NCI-H748 treated with DMSO at 0.1 percent for 48 hours (cell line): ENCODE results near the gene SUPT20HL2.
"Not testable (repeated sequence)": the region's sequence is repeated elsewhere in the genome, so short reads cannot be mapped to it uniquely, and the experiment has no call there.

Experiments used
- DNase-seq: peaks from one replicate; lab custom pipeline; 2025; lab: John Stamatoyannopoulos, UW

SUPT20HL2 gene

DNA sequence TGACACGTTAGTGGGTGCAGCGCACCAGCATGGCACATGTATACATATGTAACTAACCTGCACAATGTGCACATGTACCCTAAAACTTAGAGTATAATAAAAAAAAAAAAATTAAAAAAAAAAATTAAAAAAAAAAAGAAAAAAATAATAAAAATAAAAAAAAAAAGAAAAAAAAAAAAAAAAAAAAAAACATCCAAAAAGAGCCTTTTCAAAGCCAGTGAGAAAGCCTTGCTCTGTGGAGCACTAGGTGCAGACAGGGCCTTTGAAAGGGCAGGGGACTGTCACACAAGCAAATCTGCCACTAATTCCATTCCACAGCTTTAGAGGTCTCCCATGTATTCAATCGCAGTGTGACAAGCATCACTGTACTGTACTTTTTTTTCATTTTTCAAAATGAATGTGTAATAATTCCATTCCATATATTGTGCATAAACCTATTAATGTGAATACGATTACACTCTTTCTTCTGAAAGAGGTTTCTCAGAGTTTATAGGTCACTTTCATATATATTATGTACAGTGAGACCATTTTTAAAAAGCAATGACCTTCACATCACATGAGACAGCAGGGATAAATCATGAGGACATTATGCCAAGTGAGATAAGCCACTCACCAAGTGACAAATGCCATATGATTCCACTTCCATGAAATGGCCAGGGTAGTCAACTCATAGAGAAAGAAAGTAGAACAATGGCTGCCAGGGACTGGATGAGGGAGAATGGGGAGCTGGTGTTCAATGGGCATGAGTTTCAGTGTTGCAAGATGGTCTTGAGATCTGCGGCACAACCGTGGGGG lies 4.1 kb downstream of the SUPT20HL2 start:
- not testable (repeated sequence) for DNase-seq

DNA sequence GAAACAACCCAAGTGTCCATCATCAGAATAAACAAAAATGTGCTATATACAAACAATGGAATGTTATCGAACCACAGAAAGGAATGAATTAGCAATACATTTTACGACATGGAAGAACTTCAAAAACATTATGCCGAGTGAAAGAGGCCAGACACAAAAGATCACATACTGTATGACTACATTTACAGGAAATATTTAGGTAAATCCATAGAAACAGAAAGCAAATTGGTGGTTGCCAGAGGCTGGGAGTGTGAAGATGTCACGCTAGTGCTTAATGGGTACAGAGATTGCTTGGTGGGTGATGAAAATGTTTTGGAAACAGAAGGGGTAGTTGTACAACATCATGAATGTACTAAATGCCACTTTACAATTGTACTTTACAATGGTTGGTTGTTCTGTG lies 5.1 kb downstream of the SUPT20HL2 start:
- DNase-seq = not testable (repeated sequence)

DNA sequence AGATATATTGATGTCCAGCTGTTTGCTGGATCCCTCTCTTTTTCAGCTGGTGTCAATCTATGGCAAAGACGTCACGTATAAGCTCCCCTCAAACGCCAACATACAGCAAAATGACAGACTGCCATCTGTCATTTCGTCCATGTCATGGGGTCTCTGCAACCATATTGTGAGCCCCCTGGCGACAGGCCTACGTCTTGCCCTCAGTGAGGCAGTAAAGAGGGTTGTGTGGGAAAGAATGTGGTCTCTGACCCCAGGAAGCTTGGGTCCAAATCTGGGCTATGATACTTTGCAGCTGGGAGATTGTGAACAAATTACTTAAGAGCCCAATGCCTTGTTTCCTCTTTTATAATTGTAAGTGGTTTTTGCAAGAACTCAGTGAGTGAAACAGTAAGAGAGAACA lies 7.4 kb downstream of the SUPT20HL2 start:
- no peak for DNase-seq

DNA sequence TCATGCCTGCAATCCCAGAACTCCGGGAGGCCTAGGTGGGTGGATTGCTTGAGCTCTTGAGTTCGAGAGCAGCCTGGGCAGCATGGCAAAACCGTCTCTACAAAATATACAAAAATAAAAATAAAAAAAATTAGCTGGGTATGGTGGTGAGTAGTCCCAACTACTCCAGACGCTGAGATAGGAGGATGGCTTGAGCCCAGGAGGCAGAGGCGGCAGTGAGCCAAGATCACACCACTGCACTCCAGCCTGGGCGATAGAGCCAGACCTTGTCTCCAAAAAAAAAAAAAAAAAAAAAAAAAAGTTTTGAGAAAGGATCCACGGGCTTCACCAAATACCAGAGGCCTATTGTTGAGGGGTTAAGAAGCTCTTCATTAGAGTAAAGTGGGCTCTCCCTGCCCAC lies 8.0 kb downstream of the SUPT20HL2 start:
- no peak for DNase-seq

DNA sequence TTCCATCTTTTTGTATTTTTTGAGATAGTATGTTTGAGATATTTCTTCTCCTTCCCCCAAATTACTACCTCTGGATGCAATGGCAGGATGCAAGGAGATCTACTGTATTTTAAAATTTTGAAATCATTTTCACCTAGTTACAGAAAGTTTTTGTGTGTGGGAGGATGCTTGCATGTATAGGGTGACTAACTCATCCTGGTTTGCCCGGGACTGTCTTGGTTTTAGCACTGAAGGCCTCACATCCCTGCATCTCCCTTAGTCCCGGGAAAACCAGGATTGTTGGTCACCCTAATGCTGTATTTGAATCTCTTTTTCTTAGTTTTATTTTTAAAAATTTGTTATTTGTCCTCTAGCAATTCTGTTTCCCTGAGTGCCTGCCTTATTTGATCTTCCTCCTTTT lies 12.1 kb downstream of the SUPT20HL2 start:
- DNase-seq = no peak

DNA sequence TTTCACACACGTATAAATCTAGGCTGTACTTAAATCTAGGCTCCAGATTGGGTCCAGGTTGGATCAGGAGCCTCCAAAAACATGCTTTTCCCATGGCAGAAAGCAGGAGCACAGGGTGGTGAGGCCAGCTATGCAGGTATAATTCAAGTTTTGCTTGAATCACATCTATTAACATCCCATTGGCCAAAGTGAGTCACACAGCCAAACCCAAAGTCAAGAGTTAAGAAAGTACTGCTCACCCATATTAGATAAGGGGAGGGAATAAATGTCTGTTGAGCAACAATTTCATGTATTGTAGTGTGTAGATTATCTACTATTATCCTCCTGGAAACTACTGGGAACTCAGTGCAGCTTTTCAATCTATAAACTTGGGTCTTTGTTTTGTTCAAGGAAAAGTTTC lies 12.8 kb downstream of the SUPT20HL2 start:
- no peak for DNase-seq

DNA sequence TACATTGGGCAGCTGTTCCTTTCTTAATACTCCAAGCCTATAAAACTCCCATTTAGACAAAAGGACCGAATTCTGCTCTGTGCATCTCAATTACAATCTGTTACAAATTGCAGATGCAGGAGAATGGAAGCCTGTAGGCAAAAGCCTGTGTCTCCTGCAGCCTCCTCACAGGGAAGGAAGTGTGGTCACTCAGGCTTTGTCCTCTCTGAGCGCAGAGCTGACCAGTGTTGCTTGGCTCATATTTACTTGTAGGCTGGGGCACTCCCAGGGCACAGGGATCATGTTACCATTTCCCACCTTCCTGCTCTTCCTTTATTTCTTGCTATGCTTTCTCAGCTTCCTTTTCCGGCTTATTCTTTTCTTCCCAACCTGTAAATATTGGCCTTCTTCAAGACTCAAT lies 15.7 kb downstream of the SUPT20HL2 start:
- DNase-seq = no peak

DNA sequence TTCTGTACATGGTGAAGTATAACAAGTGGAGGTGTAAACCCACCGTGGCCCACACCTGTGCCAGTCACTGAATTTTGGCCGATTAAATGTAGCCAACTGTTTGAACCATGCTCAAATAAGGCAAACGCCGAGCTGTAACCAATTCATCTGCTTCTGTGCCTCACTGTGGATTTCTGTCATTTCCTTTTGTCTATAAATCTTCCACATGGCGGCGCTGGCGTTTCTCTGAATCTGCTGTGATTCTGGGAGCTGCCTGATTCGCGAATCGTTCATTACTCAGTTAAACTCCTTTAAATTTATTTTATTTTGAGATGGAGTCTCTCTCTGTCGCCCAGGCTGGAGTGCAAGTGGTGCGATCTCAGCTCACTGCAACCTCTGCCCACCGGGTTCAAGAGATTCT lies 19.2 kb downstream of the SUPT20HL2 start:
- peak; percentile 11 for DNase-seq

DNA sequence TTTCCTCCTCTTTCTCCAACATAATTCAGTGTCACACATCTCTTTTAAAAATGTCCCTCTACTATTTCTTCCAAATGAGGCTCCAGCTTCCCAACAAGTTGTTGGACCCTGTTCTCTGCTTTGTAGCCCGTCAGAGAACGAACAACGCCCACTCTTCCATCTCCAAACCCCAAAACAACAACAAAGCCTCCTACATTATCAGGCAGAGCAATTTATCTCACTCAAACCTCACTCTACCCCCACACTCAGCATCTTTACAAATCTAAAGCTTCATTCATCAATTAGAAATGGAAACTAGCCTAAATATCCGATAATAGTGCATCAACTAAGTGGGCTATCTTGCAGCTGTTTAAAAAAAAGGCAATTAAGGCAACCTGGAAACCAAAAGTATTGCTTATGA lies 20.5 kb downstream of the SUPT20HL2 start:
- DNase-seq = no peak

DNA sequence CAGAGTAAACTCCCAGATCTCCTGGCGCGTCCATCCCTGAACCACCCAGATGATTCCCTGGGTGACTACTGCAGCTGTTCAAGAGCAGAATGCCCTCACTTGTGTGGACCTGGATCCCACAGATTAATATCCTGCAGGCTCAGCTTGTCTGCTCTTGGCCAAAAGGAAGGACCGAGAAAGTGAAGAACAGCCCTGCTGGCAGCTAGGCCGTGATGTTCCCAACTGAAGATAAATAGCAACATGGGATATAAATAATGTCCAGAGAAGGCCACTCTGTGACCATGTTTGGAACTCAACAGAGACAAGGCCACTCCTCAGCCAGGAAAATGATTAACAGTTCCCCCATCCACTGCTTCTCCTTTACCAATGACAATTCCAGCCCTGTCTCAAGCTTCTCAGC lies 21.5 kb downstream of the SUPT20HL2 start:
- no peak for DNase-seq

DNA sequence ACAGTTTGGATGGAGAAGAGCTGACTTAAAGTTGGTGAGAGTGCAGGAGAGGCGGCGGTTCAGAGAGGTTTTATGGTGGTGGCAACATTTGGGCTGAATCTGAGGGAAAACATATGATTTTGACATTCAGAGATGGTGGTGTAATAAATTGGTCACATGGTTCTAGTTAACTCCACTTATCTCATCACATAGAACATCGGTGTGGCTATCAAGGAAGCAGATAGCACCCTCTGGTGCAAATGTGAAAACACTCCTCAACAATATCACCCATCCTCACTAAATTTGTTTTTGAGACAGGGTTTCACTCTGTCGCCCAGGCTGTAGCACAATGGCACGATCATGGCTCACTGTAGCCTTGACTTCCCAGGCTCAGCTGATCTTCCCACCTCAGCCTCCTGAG lies 28.8 kb downstream of the SUPT20HL2 start:
- no peak for DNase-seq

DNA sequence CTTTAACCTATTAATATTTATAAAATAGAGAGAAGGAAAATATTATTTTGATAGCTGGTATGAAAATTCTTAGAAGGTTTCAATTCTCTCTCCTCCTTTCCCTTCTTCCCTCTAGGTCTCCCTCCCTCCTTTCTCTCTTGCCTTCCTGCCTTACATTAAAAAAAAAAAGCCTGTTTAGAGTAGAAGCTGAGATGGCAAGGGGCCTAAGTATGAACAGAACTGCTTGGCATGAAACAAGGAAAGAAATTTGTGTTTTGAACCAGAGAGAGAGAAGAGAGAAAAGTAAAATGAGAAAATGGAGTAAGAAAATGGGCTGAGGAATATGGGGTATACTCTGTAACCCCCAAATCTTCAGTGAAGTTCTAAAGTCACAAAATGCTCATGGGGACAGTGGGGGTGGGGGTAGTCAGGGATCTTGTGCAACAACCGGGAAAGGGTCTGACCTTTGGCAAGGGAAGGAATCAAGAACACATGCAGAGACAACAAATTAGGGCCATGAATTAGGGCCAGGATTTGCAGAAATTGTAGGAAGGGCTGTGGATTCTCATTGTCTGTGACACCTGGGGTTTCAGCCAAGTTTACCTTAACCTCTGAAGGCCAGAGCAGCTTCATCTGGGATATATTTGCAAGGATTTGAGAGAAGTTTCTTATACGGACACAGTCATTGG lies 30.6 kb downstream of the SUPT20HL2 start:
- no peak for DNase-seq

DNA sequence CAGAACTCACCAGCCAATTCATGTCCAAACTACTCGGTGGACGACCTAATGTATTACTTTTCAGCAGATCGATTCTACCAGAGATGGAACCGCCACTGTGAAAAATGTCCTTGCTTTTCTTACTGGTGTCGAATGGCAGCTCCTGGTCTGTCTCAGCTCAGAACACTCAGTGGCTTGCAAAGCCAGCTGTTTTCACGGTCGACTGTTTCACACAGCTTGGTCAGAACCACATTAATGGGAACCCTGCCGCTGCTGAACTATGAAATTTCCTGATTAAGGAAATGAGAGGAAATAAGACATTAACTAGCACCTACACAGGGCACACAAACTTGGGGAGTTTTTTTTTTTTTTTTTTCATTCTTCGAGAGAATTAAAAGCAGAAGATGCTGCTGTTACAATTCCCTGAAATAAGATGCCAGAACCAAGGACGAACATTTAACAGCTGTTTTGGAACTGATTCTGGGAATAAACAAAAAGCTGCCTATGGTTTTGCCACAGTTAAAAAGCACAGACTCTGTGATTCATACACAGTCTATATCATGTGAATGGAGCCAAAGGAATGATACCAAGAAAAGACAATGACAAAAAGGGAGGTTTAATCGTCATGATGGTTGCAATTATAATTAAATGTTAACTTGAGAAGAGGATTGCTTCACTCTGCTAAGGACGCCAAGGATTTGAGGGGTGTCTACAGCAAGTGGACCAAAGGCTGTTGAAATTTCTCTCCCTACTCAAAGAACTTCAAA lies 31.3 kb downstream of the SUPT20HL2 start:
- no peak for DNase-seq

DNA sequence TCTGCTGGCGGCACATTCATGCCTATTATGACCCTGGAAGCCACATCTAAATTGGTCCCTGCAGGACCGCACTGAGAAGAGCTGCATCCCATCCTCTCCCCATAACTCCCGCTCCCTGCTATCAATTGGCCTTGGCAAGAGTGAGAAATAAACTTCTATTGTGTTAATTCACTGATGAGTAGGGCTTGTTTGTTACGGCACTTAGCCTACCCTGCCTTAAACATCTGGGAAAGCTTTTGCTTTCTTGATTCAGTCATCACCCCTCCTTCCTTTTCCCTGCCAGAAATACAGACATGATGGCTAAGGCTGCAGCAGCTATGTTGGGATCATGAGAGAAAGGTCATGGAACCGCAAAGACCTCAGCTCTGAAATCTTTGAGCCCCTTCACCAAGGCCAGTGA lies 36.5 kb downstream of the SUPT20HL2 start:
- DNase-seq = no peak

DNA sequence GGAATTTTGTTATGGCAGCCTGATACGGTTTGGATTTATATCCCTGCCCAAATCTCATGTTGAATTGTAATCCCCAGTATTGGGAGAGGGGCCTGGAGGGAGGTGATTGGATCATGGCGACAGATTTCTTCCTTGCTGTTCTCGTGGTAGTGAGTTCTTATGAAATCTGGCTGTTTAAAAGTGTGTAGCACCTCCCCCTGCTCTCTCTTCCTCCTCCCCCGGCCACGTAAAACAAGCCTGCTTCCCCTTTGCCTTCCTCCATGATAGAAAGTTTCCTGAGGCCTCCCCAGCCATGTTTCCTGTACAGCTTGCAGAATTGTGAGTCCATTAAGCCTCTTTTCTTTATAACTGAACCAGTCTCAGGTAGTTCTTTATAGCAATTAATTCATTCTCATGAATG lies 37.9 kb downstream of the SUPT20HL2 start:
- DNase-seq = no peak

DNA sequence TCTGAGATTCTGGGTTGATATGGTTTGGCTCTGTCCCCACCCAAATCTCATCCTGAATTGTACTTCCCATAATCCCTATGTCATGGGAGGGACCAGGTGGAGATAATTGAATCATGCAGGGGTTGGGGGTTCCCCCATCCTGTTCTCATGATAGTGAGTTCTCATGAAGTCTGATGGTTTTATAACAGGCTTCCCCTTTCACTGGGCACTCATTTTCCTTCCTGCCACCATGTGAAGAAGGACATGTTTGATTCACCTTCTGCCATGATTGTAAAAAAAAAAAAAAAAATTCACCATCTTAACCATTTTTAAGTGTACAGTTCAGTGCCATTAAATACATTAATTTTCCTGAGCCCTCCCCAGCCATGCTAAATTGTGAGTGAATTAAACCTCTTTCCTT lies 42.6 kb downstream of the SUPT20HL2 start:
- no peak for DNase-seq

DNA sequence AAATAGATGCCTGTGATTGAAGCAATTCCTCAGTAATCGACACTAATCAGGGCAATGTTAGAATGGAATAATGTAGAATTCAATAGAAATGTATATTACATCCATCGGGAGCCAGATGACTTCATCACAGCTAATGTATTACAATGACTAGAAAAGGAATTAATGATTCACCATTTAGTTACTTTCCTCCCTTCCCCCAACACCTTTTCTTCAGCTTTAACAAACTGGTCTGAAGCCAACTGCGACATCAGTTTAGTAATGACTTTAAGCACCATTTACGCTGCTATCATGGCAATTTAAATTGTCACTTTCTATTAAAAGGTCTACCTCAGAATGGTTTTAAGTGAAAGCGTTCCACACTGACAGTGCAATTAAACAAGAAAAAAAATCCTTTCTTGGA lies 45.1 kb downstream of the SUPT20HL2 start:
- DNase-seq = no peak

DNA sequence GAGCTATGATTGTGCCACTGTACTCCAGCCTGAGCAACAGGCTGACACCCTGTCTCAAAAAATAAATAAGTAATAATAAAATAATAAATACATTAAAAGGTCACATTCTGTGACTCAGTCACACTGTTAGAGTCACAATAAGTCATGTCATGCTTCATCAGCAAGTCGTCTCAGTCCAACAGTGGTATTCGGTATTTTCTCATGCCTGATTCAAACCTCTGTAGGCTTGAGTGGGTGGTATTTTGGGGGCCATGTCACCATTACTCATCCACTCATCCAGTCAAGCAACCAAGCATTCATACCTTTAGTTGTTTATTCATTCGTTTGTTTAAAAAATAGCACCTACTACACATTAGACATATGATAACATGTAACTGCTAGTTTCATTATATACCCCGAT lies 46.9 kb downstream of the SUPT20HL2 start:
- no peak for DNase-seq

DNA sequence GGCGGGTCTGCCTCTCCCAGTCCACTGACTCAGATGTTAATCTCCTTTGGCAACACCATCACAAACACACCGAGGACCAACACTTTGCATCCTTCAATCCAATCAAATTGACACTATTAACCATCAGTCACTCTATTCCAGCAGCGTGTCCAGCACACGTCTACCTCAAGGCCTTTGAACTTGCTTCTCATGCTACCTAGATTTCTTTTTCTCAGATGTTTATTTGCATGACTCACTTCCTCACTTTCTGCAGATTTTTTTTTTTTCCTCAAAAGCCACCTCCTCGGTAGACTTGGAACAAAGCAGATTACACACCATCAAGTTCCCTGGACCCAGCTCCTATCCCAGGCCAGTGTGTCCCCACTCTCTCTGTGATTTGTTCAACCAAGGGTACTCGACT lies 49.5 kb downstream of the SUPT20HL2 start:
- no peak for DNase-seq

DNA sequence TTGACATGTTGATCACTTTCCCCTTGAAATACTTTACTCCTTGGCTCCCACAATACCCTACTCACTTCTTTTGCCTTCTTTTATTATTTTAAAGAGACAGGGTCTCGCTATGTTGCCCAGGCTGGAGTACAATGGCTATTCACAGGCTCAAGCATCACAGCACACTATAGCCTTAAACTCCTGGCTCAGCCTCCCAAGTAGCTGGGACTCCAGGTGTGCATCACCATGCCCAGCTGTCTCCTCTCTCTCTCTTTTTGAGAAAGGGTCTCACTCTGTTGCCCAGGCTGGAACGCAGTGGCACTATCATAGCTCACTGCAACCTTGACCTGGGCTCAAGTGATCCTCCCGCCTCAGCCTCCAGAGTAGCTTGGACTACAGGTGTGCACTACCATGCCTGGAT lies 51.6 kb downstream of the SUPT20HL2 start:
- no peak for DNase-seq
